ENCODE results near the gene SIRT2. TPM values are rescaled to one million over a fixed set of nuclear protein-coding genes. Genes with fewer than 3 reads are reported as not detected.

SIRT2 gene
- total RNA-seq, 4 donors from 2014 or later, result 45.7 to 103 (median 64.9) TPM

DNA sequence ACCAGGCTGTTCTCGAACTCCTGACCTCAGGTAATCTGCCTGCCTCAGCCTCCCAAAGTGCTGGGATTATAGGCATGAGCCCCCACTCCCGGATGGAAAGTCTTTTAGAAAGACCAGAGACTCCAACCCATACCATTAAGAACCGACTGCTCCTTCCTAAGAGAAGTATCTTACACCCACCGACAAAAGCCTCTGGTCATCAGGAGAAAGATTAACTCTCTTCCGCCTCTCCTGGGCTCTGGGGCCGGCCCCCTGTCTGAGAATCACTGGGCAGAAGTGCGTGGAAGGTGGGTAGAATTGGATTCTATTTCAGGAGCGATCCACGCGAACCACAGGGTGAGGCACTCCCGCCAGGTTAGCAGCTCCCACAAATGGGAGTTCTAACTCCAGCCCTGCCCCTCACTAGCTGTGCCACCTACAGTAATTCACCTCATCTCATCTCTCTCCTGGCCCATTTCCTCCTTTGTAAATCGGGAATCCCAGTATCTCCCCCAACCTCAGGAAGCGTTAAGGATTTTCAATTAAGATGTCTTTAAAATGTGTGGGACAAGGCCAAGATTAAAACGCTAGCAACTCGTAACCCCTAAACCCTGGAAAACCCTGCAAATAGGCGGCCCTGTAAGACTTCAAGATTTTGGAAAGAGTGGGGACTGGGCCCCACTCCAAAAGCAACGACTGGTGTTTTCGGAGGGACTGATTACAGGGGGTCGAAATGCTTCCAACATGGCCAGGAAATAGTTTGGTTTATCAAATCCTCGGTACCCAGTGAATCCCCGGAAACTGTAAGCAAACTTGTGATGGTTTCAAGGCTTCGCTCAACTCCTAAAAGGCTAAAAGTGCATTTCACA is 50.9 kb downstream of the SIRT2 start:
- TF ChIP-seq, protein P1, sequence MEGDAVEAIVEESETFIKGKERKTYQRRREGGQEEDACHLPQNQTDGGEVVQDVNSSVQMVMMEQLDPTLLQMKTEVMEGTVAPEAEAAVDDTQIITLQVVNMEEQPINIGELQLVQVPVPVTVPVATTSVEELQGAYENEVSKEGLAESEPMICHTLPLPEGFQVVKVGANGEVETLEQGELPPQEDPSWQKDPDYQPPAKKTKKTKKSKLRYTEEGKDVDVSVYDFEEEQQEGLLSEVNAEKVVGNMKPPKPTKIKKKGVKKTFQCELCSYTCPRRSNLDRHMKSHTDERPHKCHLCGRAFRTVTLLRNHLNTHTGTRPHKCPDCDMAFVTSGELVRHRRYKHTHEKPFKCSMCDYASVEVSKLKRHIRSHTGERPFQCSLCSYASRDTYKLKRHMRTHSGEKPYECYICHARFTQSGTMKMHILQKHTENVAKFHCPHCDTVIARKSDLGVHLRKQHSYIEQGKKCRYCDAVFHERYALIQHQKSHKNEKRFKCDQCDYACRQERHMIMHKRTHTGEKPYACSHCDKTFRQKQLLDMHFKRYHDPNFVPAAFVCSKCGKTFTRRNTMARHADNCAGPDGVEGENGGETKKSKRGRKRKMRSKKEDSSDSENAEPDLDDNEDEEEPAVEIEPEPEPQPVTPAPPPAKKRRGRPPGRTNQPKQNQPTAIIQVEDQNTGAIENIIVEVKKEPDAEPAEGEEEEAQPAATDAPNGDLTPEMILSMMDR (IDR thresholded peaks at IDR 0.05; ENCODE audit: low read depth), result no peak

DNA sequence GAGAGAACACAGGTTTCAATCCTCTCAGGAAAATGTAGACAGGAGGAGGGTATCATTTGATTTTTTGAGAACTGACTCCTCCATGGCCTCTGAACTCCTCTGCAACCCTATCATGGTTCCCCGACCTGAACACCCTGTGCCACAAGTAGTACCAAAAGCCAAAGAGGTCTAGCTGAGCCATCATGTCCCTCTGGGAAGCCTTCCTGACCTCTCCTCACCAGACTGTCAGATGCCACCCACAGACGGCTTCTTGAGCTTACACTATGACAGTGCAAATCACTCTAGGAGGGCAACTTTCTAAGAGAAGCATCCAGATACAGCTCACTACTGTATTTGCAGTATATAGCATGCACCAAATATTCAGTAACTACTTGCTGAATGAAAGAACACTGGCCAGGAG is 53.3 kb downstream of the SIRT2 start:
- TF ChIP-seq, protein P1 (IDR thresholded peaks at IDR 0.05; ENCODE audit: low read depth), result no peak

DNA sequence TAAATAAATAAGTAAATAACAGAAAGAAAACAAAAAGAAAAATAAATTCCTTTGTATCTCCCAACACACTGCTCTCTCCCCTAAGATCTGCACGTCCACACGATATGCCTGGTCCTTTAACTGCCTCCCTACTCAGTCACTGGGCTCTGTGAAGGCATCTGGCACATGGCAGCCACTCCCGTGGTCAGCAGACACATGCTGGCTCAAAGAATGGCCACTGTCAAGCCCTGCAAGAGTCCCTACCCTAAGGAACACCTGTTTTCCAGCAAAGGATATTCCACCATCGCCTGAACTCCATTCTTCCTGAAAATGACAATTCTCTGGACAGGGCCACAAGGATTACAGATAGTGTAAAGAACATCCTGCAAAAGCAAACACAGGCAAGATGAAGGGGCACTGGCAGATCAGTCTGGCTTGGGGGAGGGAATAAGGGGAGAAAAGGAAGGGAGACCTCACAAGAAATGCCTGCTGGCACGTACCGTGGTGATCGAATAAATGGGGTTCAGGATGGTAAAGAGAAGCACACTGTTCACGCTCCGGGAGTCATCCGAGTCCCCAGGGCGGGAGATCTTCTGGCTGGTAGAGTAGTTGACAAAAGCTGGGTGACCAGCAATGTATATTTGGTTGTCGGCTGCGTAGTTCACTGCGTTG is 53.9 kb downstream of the SIRT2 start:
- TF ChIP-seq, protein P1 (IDR thresholded peaks at IDR 0.05; ENCODE audit: low read depth), result peak; percentile 57

DNA sequence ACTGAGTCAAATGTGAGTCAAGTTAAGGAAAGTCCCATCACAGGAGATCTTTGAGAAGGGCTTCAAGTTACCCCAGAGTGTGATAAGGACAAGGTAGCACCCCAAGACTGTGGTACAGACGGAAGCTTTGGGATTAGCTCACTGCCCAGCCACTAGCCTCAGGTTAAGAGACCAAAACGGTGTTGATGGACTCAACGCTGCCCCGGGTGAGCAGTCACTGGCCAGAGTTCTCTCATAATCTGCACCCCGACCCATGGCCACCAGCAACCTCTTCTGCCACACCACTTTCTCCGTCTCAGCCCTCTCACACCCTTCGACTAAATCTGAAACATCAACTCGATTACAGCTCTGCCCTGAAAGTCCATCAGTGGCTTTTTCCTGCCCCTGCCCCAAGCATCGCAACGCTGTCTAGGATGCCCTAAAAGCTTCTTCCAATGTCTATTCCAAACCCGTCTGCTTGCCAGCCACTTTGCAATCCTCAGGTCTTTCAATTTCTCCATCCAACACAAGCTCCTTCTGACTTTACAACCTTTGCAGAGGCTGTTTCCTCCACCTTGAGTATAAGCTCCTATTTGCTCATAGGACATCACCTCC is 55.2 kb downstream of the SIRT2 start:
- TF ChIP-seq, protein P1 (IDR thresholded peaks at IDR 0.05; ENCODE audit: low read depth), result no peak

GRCh38 chr19:38843175-38843758 is 56.2 kb downstream of the SIRT2 start:
- TF ChIP-seq, protein P1 (IDR thresholded peaks at IDR 0.05; ENCODE audit: low read depth), result no peak

GRCh38 chr19:38842439-38843174 is 56.8 kb downstream of the SIRT2 start:
- TF ChIP-seq, protein P1 (IDR thresholded peaks at IDR 0.05; ENCODE audit: low read depth), result no peak

Data from subcutaneous adipose tissue (tissue), 4 donors.